OCI-LY7 (cell line): Measurements from ENCODE around the gene DNER. TPM values are rescaled to one million over a fixed set of nuclear protein-coding genes. Genes with fewer than 3 reads are reported as not detected.

Experiments used
- BruUV-seq: library from RNA; stranded (reverse); fragments of 400-500 nt; replicated peaks from 2 replicates; lab custom pipeline; 2021; lab: Mats Ljungman, UMichigan
- CTCF ChIA-PET: fragments of 300-600 bp; sonication (Branson Sonifier 250); formaldehyde crosslinking; loops from one replicate; lab custom pipeline; 2022; ENCODE audit warnings: antibody characterized with exemption; ENCODE audit not compliant: unreplicated experiment; lab: Charles Lee
- POLR2A ChIA-PET: fragments of 300-600 bp; sonication (Branson Sonifier 250); formaldehyde crosslinking; loops from one replicate; lab custom pipeline; 2022; ENCODE audit warnings: antibody characterized with exemption; lab: Charles Lee
- DNase-seq: peaks from one replicate; pipeline ENCODE4 v3.0.0-alpha.2; 2015; ENCODE audit warnings: low spot score
- H2AFZ ChIP-seq: fragments of 200-600 bp; sonication (generic), shearing (Covaris generic); 2 replicates; pipeline ENCODE4 v1.6.1; 2014; ENCODE audit warnings: mild to moderate bottlenecking, antibody characterized with exemption, low read length, moderate library complexity
- H3K27ac ChIP-seq: fragments of 200-600 bp; sonication (generic); 2 replicates; pipeline ENCODE4 v1.5.1; 2014; ENCODE audit warnings: mixed run types, low read depth, mild to moderate bottlenecking, moderate library complexity, low read length, inconsistent platforms; ENCODE audit not compliant: poor library complexity, severe bottlenecking
- H3K36me3 ChIP-seq: fragments of 200-600 bp; sonication (generic); 2 replicates; pipeline ENCODE4 v1.6.1; 2014; ENCODE audit warnings: mild to moderate bottlenecking, antibody characterized with exemption, low read length, moderate library complexity, mixed read lengths; ENCODE audit not compliant: insufficient read depth
- H3K4me1 ChIP-seq: fragments of 200-600 bp; sonication (generic); 2 replicates; pipeline ENCODE4 v1.5.1; 2014; ENCODE audit warnings: mild to moderate bottlenecking, low read length; ENCODE audit not compliant: insufficient read depth, poor library complexity, severe bottlenecking
- H3K4me2 ChIP-seq: fragments of 200-600 bp; sonication (generic); 2 replicates; pipeline ENCODE4 v1.6.1; 2014; ENCODE audit warnings: mild to moderate bottlenecking, low read length
- H3K4me3 ChIP-seq: fragments of 200-600 bp; sonication (generic); 2 replicates; pipeline ENCODE4 v1.5.1; 2014; ENCODE audit warnings: mild to moderate bottlenecking, low read depth, low read length; ENCODE audit not compliant: poor library complexity, severe bottlenecking
- H3K79me2 ChIP-seq: fragments of 200-600 bp; sonication (generic); 2 replicates; pipeline ENCODE4 v1.6.1; 2016; ENCODE audit warnings: low read depth, mild to moderate bottlenecking, low read length, moderate library complexity, mixed read lengths; ENCODE audit not compliant: insufficient read depth
- H3K9me2 ChIP-seq: fragments of 200-600 bp; sonication (generic); 2 replicates; pipeline ENCODE4 v1.6.1; 2016; ENCODE audit warnings: mild to moderate bottlenecking, low read length, mixed read lengths; ENCODE audit not compliant: insufficient read depth
- H3K9me3 ChIP-seq: fragments of 200-600 bp; sonication (generic); 2 replicates; pipeline ENCODE4 v1.6.1; 2014; ENCODE audit warnings: mild to moderate bottlenecking, mixed run types, low read length, mixed read lengths
- H4K20me1 ChIP-seq: fragments of 200-600 bp; sonication (generic); 2 replicates; pipeline ENCODE4 v1.6.1; 2014; ENCODE audit warnings: mild to moderate bottlenecking, antibody characterized with exemption, low read length, moderate library complexity, mixed read lengths; ENCODE audit not compliant: insufficient read depth
- CTCF ChIP-seq: fragments of 200-600 bp; sonication (generic); conservative IDR thresholded peaks from 2 replicates; pipeline ENCODE4 v1.5.1; 2014; ENCODE audit warnings: mild to moderate bottlenecking, antibody characterized with exemption, low read length, moderate library complexity, mixed read lengths
- EZH2phosphoT487 ChIP-seq: fragments of 200-600 bp; sonication (generic); IDR thresholded peaks from 2 replicates; pipeline ENCODE4 v1.6.1; 2018; ENCODE audit warnings: low read depth, borderline replicate concordance, mild to moderate bottlenecking, mixed run types, antibody characterized with exemption, low read length, moderate library complexity, mixed read lengths
- intact Hi-C: fragments of 100-400 bp; cut with micrococcal nuclease; formaldehyde crosslinking; loops from one replicate; pipeline ENCODE4 v1.10.0; 2022; ENCODE audit not compliant: unreplicated experiment
- total RNA-seq, 2 experiments: library from RNA; depleted of rRNA in 1 of 2; stranded (reverse); fragments of >200 nt in 1 of 2; shearing (Covaris generic) in 1 of 2; gene quantifications; 2 replicates each; pipeline ENCODE4 v1.2.3, GENCODE V29; 2014 to 2022

DNER gene
- total RNA-seq, 2 experiments from 2014 or later: not detected

GRCh38 chr2:229462112-229462511, 252.2 kb downstream of the DNER start:
- intact Hi-C loops: no loop called here
- H3K9me2 ChIP-seq: no peaks in the 10 kb centered on the region
- H3K4me1 ChIP-seq: no peaks in the 10 kb centered on the region
- ChIA-PET POLR2A (interaction anchor here (1.6 kb wide), 1 partner anchor 14 kb away, joined by 3 read pairs; no protein-coding TSS in a partner anchor), CTCF (no interaction called here)
- no peak overlapping the region for H3K27ac ChIP-seq
- H3K79me2 ChIP-seq: no peaks in the 10 kb centered on the region
- no peaks in the 10 kb centered on the region for H4K20me1 ChIP-seq
- no peak for DNase-seq
- no peaks in the 10 kb centered on the region for H3K36me3 ChIP-seq
- no peaks in the 10 kb centered on the region for H3K9me3 ChIP-seq
- H3K4me3 ChIP-seq: no peak overlapping the region
- TF ChIP-seq CTCF (no peak), EZH2phosphoT487 (no peak)
- no peak overlapping the region for H2AFZ ChIP-seq
- no TSS peak for BruUV-seq
- H3K4me2 ChIP-seq: no peak overlapping the region

GRCh38 chr2:229456091-229456490, 258.3 kb downstream of the DNER start:
- no peaks in the 10 kb centered on the region for H4K20me1 ChIP-seq
- no peaks in the 10 kb centered on the region for H3K36me3 ChIP-seq
- no peak overlapping the region for H2AFZ ChIP-seq
- POLR2A ChIA-PET: no interaction called here
- no peak for DNase-seq
- intact Hi-C loops: no loop called here
- H3K4me3 ChIP-seq: no peak overlapping the region
- CTCF ChIA-PET: no interaction called here
- no peaks in the 10 kb centered on the region for H3K79me2 ChIP-seq
- TF ChIP-seq CTCF: no peak
- TF ChIP-seq EZH2phosphoT487: no peak
- no peak overlapping the region for H3K27ac ChIP-seq
- no TSS peak for BruUV-seq
- H3K4me2 ChIP-seq: no peak overlapping the region
- H3K9me3 ChIP-seq: no peaks in the 10 kb centered on the region
- H3K4me1 ChIP-seq: no peaks in the 10 kb centered on the region
- no peaks in the 10 kb centered on the region for H3K9me2 ChIP-seq

GRCh38 chr2:229454934-229455631, 259.3 kb downstream of the DNER start:
- H3K4me2 ChIP-seq: no peak overlapping the region
- H3K36me3 ChIP-seq: no peaks in the 10 kb centered on the region
- POLR2A ChIA-PET: no interaction called here
- no peaks in the 10 kb centered on the region for H3K79me2 ChIP-seq
- no peaks in the 10 kb centered on the region for H3K4me1 ChIP-seq
- no peak for DNase-seq
- no peak overlapping the region for H3K4me3 ChIP-seq
- CTCF ChIA-PET: no interaction called here
- no peak overlapping the region for H3K27ac ChIP-seq
- no peaks in the 10 kb centered on the region for H4K20me1 ChIP-seq
- H3K9me3 ChIP-seq: no peaks in the 10 kb centered on the region
- TF ChIP-seq CTCF: no peak
- intact Hi-C loops: no loop called here
- H3K9me2 ChIP-seq: no peaks in the 10 kb centered on the region
- no peak overlapping the region for H2AFZ ChIP-seq
- no TSS peak for BruUV-seq
